UCSD-AML1 (cell line): Measurements from ENCODE around the gene SLC39A1.
A peak's percentile ranks its signal among the peaks of the same experiment; 100 is the strongest.
"Not testable (repeated sequence)": the region's sequence is repeated elsewhere in the genome, so short reads cannot be mapped to it uniquely, and the experiment has no call there.

Experiments used
- DNase-seq: peaks from one replicate; lab custom pipeline; 2025; ENCODE audit not compliant: unreplicated experiment; lab: John Stamatoyannopoulos, UW

The SLC39A1 gene, protein sequence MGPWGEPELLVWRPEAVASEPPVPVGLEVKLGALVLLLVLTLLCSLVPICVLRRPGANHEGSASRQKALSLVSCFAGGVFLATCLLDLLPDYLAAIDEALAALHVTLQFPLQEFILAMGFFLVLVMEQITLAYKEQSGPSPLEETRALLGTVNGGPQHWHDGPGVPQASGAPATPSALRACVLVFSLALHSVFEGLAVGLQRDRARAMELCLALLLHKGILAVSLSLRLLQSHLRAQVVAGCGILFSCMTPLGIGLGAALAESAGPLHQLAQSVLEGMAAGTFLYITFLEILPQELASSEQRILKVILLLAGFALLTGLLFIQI

DNA sequence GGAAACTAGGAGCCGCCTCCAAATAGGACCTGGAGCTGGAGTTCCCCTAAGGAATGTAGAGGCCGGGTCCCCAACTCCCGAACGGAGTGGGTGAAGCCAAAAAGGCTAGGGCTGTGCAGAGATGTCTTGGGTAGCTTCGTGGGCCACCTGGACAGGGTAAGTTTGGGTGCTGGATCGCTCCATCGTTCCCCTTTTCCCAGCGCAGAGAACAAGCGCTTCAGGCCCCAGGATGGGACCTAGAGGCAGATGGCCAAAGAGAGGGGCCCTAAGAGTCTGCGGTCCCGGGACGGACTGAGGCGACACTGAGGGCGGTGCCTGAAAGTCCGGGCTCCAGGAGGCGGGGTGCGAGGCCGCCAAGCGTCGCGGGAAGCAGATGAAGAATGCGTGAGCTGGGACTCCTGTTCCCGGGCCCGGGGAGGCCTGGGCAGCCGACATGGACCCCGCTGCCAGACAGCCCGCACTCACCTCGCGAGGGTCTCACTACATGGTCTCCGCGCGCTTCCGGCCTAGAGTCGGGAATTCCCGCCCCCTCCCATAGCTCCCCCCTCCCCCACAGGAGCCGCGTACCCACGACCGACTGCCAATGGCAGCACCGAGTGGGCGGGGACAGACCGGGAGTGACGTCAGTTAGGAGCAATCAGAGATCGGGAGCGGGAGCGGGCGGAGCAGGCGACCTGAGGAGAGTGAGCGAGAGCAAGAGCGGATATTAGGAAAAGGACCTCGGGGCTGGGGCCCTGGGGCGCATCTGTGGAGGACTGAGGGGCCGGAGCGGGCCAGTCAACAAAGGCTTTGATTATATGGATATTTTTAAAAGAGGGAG lies at the start of gene SLC39A1:
TSS of gene SLC39A1 (minus strand) at position 508 of the 820 bp plus-strand sequence. CDS start 822 bp downstream, outside the sequence.
- peak; percentile 96 for DNase-seq

DNA sequence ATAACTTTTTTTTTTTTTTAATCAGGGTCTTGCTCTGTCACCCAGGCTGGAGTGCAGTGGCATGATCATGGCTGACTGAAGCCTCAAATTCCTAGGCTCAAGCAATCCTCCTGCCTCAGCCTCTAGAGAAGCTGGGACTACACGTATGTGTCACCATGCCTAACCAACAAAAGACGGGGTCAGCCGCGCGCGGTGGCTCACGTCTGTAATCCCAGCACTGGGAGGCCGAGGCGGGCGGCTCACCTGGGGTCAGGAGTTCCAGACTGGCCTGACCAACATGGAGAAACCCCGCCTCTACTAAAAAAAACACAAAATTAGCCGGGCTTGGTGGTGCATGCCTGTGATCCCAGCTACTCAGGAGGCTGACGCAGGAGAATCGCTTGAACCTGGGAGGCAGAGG lies 49.2 kb upstream of the SLC39A1 start:
- DNase-seq = not testable (repeated sequence)

DNA sequence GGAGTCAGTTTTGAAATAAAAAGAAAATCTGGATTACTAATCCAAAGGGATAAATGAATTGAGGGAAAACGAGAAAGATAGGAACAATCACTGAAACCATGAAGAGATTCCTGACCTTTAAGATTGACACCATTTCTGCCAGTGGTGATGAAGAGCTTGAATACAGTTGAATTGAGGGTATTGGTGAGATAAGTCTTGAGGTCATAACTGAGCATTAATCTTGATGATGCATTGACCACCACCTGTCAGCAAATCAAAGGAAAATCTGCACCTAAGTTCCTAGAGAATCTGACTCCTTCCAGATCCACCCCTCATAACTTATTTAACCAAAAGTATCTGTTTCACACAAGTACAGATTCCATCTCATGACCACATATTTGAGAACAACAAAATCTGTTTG lies 48.8 kb upstream of the SLC39A1 start:
- no peak for DNase-seq

DNA sequence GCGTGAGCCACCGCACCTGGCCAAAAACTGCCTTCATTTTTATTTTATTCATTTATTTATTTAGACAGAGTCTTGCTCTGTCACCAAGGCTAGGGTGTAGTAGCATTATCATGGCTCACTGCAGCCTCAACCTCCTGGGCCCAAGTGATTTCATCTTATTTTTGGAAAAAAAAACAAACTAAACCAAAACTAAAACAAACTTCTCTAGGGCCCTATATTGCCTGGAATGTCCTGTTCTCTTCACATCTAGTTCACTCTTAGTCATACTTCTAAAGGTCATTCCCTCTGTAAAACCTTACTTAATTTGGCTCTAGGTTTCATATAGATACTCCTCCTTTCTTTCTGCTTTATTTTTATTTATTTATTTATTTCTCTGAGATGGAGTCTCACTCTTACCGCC lies 42.8 kb upstream of the SLC39A1 start:
- DNase-seq = no peak

DNA sequence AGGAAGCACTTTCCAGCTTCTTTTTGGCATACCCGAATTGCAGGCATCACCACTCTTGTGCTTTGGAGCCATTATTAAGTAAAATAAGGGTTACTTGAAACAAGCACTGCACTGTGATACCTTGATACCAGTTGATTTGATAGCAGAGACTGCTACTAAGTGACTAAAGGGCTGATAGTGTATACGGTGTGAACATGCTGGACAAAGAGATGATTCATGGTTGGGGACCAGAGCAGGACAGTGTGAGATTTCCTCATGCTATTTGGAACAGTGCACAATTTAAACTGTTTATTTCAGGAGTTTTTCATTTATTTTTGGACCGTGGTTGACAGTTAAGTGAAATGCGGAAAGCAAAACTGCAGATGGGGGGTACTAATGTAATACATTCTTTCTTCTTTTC lies 37.1 kb upstream of the SLC39A1 start:
- DNase-seq = no peak

DNA sequence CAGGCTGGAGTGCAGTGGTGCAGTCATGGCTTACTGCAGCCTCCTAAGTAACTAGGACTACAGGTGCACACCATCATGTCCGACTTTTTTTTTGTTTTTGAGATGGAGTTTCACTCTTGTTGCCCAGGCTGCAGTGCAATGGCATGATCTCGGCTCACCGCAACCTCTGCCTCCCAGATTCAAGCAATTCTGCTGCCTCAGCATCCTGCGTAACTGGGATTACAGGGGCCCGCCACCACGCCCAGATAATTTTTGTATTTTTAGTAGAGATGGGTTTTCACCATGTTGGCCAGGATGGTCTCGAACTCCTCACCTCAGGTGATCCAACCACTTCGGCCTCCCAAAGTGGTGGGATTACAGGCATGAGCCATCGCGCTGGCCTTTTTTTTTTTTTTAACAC lies 33.5 kb upstream of the SLC39A1 start:
- DNase-seq = not testable (repeated sequence)

DNA sequence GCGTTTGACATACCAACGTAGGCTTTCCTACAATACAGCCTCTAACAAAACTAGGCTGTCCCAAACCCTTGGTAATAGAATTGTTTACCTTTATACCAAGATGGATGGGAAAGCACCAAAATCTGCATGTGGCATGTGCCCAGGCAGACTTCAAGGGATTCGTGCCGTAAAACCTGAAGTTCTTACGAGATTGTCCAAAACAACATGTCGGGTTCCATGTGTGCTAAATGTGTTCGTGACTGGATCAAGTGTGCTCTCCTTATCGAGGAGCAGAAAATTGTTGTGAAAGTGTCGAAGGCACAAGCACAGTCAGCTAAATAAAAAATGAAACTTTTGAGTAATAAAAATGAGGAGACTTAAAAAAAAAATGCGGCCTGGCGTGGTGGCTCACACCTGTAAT lies 32.3 kb upstream of the SLC39A1 start:
- no peak for DNase-seq

DNA sequence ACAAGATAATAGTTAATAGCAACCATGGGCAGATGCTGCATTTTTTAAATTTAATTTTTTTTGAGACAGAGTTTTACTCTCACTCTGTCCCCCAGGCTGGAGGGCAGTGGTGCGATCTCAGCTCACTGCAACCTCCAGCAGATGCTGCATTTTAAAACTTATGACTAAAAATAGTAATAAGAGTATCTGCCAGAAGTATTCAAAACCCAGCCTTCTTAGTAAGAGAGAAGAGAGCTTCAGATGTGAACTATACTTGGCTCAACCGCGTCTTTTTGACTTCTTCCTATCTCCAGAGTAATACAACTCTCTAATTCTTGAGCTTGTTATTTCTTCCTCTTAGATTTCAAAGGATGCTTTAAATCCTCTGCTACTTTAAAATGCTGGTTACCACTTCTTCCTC lies 31.9 kb upstream of the SLC39A1 start:
- no peak for DNase-seq

DNA sequence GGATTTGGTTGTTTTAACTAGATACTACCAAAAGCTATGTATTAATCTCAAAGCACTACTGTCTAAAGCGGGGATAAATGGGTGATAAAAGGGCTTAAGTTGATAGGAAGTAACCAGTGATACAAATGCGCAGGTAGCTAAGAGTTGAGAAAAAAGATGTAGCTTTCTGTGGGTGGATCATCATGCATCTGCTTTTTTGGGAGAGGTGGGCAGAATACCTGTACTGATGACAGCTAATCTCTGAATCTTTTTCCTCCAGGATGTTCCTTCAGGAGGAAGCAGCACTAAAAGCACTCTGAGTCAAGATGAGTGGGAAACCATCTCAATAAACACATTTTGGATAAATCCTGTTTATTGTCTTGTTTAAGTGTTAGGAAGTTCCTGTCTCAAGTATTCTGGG lies 28.5 kb upstream of the SLC39A1 start:
- DNase-seq = no peak

DNA sequence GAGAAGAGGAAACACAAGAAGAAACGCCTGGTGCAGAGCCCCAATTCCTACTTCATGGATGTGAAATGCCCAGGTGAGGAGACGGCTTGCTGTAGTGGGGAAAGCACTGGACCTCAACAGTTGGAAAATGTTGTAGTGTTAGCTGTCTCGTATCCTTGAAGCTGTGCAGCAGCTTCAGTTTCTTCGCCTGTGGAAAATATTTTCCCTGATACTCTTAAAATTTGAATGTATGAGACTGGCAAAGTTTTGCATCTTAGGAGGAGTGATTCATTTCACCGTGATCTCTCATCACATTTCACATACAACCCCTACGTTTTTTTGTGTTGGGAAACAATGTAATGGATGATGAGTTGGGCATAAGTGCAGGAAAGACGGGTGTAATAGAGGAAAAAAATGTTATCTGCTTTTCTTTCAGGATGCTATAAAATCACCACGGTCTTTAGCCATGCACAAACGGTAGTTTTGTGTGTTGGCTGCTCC lies 27.9 kb upstream of the SLC39A1 start:
- no peak for DNase-seq

DNA sequence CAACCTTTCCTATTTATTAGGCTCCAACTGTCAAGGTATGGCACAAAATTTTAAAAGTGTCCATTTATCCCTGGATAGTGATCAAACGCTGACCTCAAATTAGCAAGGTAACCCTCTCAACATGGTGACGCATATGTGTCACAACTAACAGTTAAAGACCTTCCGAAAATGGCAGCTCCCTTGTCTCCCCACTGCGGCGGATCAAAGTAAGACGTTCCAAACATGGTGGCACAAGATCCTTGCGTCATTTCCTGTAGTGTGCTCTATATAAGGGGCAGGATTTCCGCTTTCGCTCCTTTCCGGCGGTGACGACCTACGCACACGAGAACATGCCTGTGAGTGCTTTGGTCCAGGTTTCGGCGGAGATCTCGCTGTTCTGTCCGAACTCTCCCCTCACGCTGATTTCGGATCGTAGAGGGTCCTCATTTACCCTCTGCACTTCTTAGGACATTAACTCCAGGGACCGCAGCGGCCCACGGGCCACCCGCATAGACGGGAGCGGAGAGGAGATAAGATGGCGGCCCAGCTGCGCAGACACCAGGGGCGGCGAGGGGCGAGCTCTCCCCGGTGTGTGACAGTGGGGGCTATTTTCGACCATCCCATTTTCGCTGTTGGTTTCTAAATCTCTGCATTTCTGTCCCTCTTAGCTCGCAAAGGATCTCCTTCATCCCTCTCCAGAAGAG lies 27.3 kb upstream of the SLC39A1 start, which contains the start of gene RPS27:
TSS of gene RPS27 (plus strand) at position 295 of the 683 bp plus-strand sequence. CDS start at position 330, 35 bp downstream.
- peak; percentile 86 for DNase-seq

DNA sequence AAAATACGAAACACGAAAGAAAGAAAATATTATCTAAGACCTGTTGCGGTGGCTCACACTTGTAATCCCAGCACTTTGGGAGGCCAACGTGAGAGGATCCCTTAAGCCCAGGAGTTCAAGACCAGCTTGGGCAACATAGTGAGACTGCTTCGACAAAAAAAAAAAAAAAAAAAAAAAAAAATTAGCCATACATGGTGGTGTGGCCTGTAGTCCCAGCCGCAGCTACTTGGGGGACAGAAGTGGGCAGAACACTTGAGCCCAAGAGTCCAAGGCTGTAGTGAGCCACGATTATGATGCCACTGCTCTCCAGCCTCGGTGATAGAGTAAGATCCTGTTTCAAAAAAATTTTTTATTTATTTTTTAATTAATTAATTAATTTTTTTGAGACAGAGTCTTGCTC lies 24.3 kb upstream of the SLC39A1 start:
- no peak for DNase-seq

DNA sequence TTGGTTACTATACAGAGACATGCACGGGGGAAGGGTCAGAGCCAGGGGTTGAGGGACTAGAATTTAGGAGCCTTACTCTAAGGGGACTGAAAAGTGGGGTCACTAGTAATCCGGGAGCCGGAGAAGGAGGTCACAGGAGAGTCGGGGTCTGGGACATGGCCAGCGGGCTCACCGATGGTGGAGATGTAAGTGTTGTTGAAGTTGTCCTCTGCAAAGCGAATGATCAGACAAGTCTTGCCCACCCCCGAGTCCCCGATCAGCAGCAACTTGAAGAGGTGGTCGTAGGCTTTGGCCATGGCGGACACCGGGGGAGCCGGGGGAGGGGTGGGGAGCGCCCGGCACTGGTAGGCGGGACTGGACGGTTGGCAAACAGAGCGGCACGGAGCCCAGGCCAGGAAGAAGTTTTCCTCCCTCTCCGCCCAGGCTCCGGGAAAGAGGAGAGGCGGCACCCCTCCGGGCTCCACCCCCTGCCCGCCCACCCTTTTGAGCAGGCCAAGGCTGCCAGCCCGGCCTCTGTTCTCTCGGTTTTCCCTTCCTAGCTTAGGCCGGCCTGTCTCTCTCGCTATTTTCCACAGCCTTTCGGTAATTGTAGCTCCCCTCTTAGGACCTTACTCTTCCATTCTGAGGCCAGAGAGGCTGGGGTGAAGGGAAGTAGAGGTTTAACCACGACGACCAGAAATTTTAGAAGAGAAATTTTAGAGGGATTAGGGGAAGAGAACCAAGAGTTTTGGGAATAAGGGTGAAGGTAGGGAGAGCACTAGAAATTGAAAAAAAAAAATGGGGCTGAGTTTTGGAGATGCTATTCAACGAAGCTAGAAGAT lies 22.8 kb upstream of the SLC39A1 start, which contains the start of gene RAB13:
TSS of gene RAB13 (minus strand) at position 399 of the 821 bp plus-strand sequence. CDS start at position 296, 103 bp downstream.
- DNase-seq = peak; percentile 79

DNA sequence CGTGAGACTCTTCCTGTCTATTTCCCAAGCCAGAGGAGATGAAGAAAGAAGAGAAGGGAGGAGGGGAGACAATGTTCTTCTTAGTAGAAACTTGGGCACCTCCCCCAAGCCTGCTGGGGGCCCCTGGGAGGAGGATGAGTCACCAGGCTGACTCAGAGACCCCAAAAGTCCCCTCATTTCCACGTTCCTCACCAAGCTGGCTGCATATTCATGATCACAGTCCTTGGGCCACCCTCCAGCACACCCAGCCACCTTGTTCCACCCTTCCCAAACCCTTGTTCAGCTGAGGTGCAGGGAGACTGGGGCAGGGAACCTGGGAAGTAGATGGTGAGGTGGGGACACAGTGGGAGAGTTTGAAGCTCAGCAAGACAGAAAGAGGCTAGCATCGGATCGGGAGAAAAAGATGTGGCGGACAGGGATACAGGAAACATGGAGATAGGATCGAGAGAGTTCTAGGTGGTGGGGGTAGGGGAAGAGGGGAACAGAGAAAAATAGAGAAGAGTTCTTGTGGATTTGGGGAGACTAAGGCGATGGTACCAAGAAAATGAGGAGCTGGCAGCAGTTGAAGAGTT lies 22.1 kb upstream of the SLC39A1 start:
- DNase-seq = no peak

DNA sequence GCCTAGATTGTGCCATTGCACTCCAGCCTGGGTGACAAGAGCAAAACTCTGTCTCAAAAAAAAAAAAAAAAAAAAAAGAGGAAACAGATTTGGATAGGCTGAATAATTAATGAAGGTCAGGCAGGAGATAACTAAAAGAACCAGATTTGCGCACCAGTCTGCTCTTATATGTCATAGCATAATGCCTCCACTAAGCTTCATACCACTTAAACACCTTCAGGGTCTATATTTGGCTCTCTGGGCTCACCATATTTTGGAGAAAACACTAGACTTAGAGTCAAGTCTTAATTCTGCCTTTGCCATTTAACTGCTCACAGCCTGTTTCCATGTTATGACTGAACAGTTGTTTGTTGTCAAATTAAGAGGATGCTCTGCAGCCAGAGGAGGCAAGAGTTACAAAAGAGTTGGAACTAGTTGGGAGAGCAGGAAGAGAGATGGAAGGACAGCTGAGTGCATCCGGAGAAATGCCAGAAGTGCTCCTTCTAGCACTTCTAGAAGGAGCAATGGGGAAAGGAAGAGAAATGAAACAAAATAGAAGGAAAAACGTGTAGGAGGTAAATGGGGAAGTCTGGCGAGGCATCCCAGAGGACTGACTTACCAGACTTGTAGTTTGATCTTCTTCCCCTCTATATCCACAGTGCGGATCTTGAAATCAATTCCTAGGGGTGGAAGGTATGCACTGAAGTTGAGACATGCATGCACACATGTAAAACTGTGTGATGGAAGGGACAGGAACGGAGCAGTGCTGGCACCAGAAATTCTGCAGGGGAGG lies 21.0 kb upstream of the SLC39A1 start:
- DNase-seq = no peak

DNA sequence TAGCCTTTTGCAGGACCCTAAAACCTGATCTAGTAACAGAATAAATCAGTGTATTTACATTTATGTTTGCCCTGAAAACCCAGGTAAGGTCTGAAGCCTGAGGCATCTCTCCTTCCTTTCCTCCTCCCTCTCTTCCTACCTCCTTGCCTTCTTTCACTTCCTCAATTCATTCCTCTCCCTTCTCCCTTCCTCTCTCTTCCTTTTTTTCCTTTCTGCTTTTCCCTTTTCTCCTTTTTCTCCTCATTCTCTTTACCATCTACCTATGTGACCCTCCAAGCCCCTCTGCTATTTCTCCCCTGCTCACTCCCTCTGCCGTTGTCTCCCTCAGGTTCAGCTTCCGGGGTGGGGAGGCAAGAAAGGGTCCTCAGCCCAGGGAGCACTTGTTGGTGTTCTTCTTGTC lies 18.4 kb upstream of the SLC39A1 start:
- not testable (repeated sequence) for DNase-seq

DNA sequence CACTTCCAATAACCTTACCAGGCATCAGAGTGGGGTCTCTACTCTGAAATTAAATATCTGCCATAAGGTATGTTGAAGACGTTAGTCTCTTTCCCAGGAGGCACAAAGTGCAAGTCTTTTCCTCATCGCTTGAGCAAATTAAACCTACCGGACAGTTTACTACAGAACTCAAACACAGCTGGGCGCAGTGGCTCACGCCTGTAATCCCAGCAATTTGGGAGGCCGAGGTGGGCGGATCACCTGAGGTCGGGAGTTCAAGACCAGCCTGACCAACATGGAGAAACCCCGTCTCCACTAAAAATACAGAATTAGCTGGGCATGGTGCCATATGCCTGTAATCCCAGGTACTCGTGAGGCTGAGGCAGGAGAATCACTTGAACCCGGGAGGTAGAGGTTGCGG lies 15.8 kb upstream of the SLC39A1 start:
- not testable (repeated sequence) for DNase-seq

DNA sequence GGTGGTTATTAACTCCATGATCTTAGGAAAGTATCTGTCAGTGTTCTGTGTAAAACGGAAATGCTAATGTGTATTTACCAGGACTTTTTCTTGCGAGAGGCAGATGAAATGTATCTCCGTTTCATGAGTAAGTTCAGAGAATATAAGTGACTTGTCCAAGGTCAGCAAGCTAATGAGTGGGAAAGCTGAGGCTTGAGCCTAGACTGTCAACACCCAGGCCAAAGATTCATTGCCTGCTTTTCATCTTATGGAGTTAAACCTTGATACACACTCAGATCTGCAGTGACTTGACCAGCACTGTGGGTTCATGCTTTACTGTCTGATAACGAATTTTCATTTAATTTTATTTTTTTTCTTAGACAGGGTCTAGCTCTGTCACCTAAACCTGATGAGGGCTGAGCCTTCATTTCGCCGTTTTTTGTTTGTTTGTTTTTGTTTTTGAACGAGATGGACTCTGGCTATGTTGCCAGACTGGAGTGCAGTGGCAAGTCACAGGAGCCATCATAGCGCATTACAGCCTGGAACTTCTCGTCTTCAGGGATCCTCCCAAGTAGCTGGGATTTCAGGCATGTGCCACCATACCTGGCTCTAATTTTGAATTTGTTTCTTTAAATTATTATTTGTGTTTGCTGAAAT lies 15.1 kb upstream of the SLC39A1 start:
- DNase-seq = no peak
